ENCODE data around the gene IZUMO1. TPM values are rescaled to one million over a fixed set of nuclear protein-coding genes. Genes with fewer than 3 reads are reported as not detected.
"Not testable (repeated sequence)": the region's sequence is repeated elsewhere in the genome, so short reads cannot be mapped to it uniquely, and the experiment has no call there.

Gene IZUMO1
- total and polyA plus RNA-seq, 2 of the 8 experiments (the other 6 are each of a cell fraction or from before 2014, with no cell fraction given): 0.33 to 1.8 TPM

GRCh38 chr19:48793271-48793670 is 46.6 kb upstream of the IZUMO1 start (continued):
- TF ChIP-seq ATF2 (IDR thresholded peaks at IDR 0.05; ENCODE audit: low read length): no peak
- no peak for TF ChIP-seq POLR2AphosphoS5 (IDR thresholded peaks at IDR 0.05; ENCODE audit: low read depth, low read length)
- no peak for TF ChIP-seq BACH1 (IDR thresholded peaks at IDR 0.05; ENCODE audit: low read length)

GRCh38 chr19:48787331-48787730 is 40.6 kb upstream of the IZUMO1 start:
- H2AK5ac ChIP-seq (ENCODE audit: low read depth, low read length); H3K56ac ChIP-seq (replicated peaks; ENCODE audit: insufficient read length, low read depth, low read length); H3K4me1 ChIP-seq (replicated peaks in 1 of 4; ENCODE audit: control insufficient read depth in 3 of 4, insufficient read depth in 4 of 4, low read length in 3 of 4); H3K4ac ChIP-seq (replicated peaks; ENCODE audit: insufficient read length, low read depth, low read length); H3K27ac ChIP-seq (ENCODE audit: low read depth, low read length); H3K9ac ChIP-seq (replicated peaks in 1 of 4; ENCODE audit: extremely low read depth in 1 of 4, low read depth in 3 of 4, low read length in 3 of 4); H2BK20ac ChIP-seq (ENCODE audit: low read length); H3K14ac ChIP-seq (ENCODE audit: insufficient read length); FAIRE-seq; H3K79me1 ChIP-seq (ENCODE audit: low read depth, low read length); H4K8ac ChIP-seq (ENCODE audit: extremely low read depth, insufficient read depth, low read length); H3K4me3 ChIP-seq (ENCODE audit: extremely low read depth in 1 of 4, insufficient read depth in 2 of 4, low read depth in 3 of 4, low read length in 4 of 4); DNase-seq (ENCODE audit: low read depth in 1 of 2, low spot score in 2 of 2); H3K18ac ChIP-seq (ENCODE audit: extremely low read depth, low read length); H2BK15ac ChIP-seq (ENCODE audit: low read length); H3K79me2 ChIP-seq (ENCODE audit: control insufficient read depth in 1 of 2, insufficient read depth in 2 of 2, low read length in 2 of 2); H3K27me3 ChIP-seq (replicated peaks in 1 of 4; ENCODE audit: control insufficient read depth in 3 of 4, extremely low read depth in 1 of 4, insufficient read depth in 3 of 4, low read length in 3 of 4); H3K23me2 ChIP-seq (ENCODE audit: low read depth, low read length); H3K23ac ChIP-seq (ENCODE audit: insufficient read length); H3K36me3 ChIP-seq (ENCODE audit: control insufficient read depth in 2 of 4, insufficient read depth in 4 of 4, low read length in 3 of 4); H4K5ac ChIP-seq (ENCODE audit: insufficient read length, low read depth, low read length); H4K91ac ChIP-seq (replicated peaks; ENCODE audit: insufficient read length, low read length); H2BK120ac ChIP-seq (replicated peaks; ENCODE audit: low read depth, low read length); H3K4me2 ChIP-seq (ENCODE audit: insufficient read depth in 1 of 2, low read depth in 2 of 2, low read length in 2 of 2); H3K9me3 ChIP-seq (ENCODE audit: insufficient read depth in 2 of 2, low read depth in 1 of 2, low read length in 1 of 2); H4K20me1 ChIP-seq (replicated peaks in 1 of 2; ENCODE audit: control insufficient read depth in 1 of 2, insufficient read depth in 2 of 2, low read length in 2 of 2): not testable (repeated sequence)
- ChIA-PET POLR2A (ENCODE audit: partially characterized antibody) (interaction anchor here (0.6 to 1.8 kb wide), 6 partner anchors 46 to 177 kb away, joined by 3 to 5 read pairs (median 3); partner anchors contain the start of genes FUT2 and NUCB1), CTCF (ENCODE audit: partially characterized antibody) (interaction anchor here (0.5 to 17.5 kb wide), 38 partner anchors 9 to 212 kb away, joined by 3 to 285 read pairs (median 5); partner anchors contain the start of genes BCAT2, DHDH, HSD17B14 and NUCB1)
- Histone ChIP-seq H2BK5ac (ENCODE audit: low read depth, low read length) (peak overlapping the region; percentile 49; the same call in 1 of the 2 replicates), H2AFZ (ENCODE audit: low read length) (peak overlapping the region; percentile 41; the same call in 1 of the 2 replicates), H2BK12ac (ENCODE audit: low read depth, low read length) (peak overlapping the region; percentile 23; the same call in 1 of the 2 replicates)
- 81% methylated on average over 9 of the region's 9 CpGs; no CpG with 5 or more reads in 1 of the 2 experiments for WGBS, 2 experiments (ENCODE audit: extremely low coverage in 1 of 2, insufficient coverage in 1 of 2, insufficient read length in 1 of 2, insufficient replicate concordance in 2 of 2, low coverage in 1 of 2, low lambda C conversion rate in 2 of 2, missing lambda C conversion rate in 1 of 2)
